Aortic smooth muscle cell (primary cell): Measurements from ENCODE around the gene ADAM15. TPM values are rescaled to one million over a fixed set of nuclear protein-coding genes. Genes with fewer than 3 reads are reported as not detected.

Experiments used
- total RNA-seq: library from RNA; depleted of rRNA; stranded (reverse); fragments of >200 nt; gene quantifications from 2 replicates; pipeline ENCODE4 v1.2.3, GENCODE V29; 2014

ADAM15 gene
- 80.9 and 98.0 TPM in 2 replicates for total RNA-seq

GRCh38 chr1:155050560-155051341 lies at the start of gene ADAM15:
TSS of gene ADAM15 (plus strand) at chr1:155051316. CDS start at chr1:155051387, 71 bp downstream.

GRCh38 chr1:155002464-155003226 lies 48.5 kb upstream of the ADAM15 start, which contains the start of gene ZBTB7B:
TSS of gene ZBTB7B (plus strand) at chr1:155002802. CDS start at chr1:155014661, 11,859 bp downstream.

GRCh38 chr1:155033524-155033923 lies 17.6 kb upstream of the ADAM15 start, which contains the start of the genes DCST1 and DCST2:
TSS of gene DCST1 (plus strand) at chr1:155033824. CDS start at chr1:155034037, 213 bp downstream.
TSS of gene DCST2 (minus strand) at chr1:155033781. CDS start at chr1:155033701, 80 bp downstream.

GRCh38 chr1:155063550-155064110 lies 12.5 kb downstream of the ADAM15 start, which contains the start of gene EFNA4:
TSS of gene EFNA4 (plus strand) at chr1:155063740. CDS start at chr1:155063824, 84 bp downstream.

GRCh38 chr1:155078469-155079209 lies 27.5 kb downstream of the ADAM15 start, which contains the start of gene EFNA3:
TSS of gene EFNA3 (plus strand) at chr1:155078837. CDS start at chr1:155078942, 105 bp downstream.

Other genes starting within 250 kb of the ADAM15 start
- gene KCNN3, start 181.0 kb upstream of the ADAM15 start, total RNA-seq: 0.13 and 0.25 TPM in 2 replicates
- 11.3 and 12.6 TPM in 2 replicates for gene PMVK, start 114.6 kb upstream of the ADAM15 start, total RNA-seq
- gene PBXIP1, start 95.2 kb upstream of the ADAM15 start, total RNA-seq: 89.0 and 104 TPM in 2 replicates
- 8.1 and 14.1 TPM in 2 replicates for gene PYGO2, start 89.5 kb upstream of the ADAM15 start, total RNA-seq
- 218 and 248 TPM in 2 replicates for gene SHC1, start 80.6 kb upstream of the ADAM15 start, total RNA-seq
- 50.2 and 70.3 TPM in 2 replicates for gene CKS1B, start 76.6 kb upstream of the ADAM15 start, total RNA-seq
- 12.8 and 19.0 TPM in 2 replicates for gene FLAD1, start 68.0 kb upstream of the ADAM15 start, total RNA-seq
- 0.66 and 0.99 TPM in 2 replicates for gene LENEP, start 57.7 kb upstream of the ADAM15 start, total RNA-seq
- gene ZBTB7B, start 48.5 kb upstream of the ADAM15 start, total RNA-seq: 14.3 and 19.3 TPM in 2 replicates
- gene DCST2, start 17.5 kb upstream of the ADAM15 start, total RNA-seq: 0.06 TPM in 1 of 2 replicates, not detected in the other
- not detected in 2 replicates for gene DCST1, start 17.5 kb upstream of the ADAM15 start, total RNA-seq
- gene EFNA4, start 12.4 kb downstream of the ADAM15 start, total RNA-seq: 1.8 and 2.7 TPM in 2 replicates
- 0.37 and 0.53 TPM in 2 replicates for gene EFNA3, start 27.5 kb downstream of the ADAM15 start, total RNA-seq
- gene EFNA1, start 76.6 kb downstream of the ADAM15 start, total RNA-seq: 1.1 and 1.2 TPM in 2 replicates
- gene SLC50A1, start 84.5 kb downstream of the ADAM15 start, total RNA-seq: 21.9 and 27.0 TPM in 2 replicates
- gene DPM3, start 89.2 kb downstream of the ADAM15 start, total RNA-seq: 24.9 and 42.1 TPM in 2 replicates
- 86.8 and 98.7 TPM in 2 replicates for gene KRTCAP2, start 122.0 kb downstream of the ADAM15 start, total RNA-seq
- 3.6 and 4.2 TPM in 2 replicates for gene TRIM46, start 122.5 kb downstream of the ADAM15 start, total RNA-seq
- 33.2 and 45.4 TPM in 2 replicates for gene THBS3, start 156.6 kb downstream of the ADAM15 start, total RNA-seq
- 31.0 and 33.8 TPM in 2 replicates for gene MTX1, start 157.4 kb downstream of the ADAM15 start, total RNA-seq
- 4.8 and 6.8 TPM in 2 replicates for gene ENTREP3, start 204.2 kb downstream of the ADAM15 start, total RNA-seq
- gene SCAMP3, start 211.0 kb downstream of the ADAM15 start, total RNA-seq: 47.4 and 58.7 TPM in 2 replicates
- gene CLK2, start 222.2 kb downstream of the ADAM15 start, total RNA-seq: 26.2 and 26.4 TPM in 2 replicates
- gene HCN3, start 226.1 kb downstream of the ADAM15 start, total RNA-seq: 0.87 and 1.1 TPM in 2 replicates